Gastroesophageal sphincter (tissue), 4 donors: ENCODE data around the gene TMEM108. TPM values are rescaled to one million over a fixed set of nuclear protein-coding genes. Genes with fewer than 3 reads are reported as not detected.

ENCODE experiments used
- ATAC-seq: fragments of 150-250 bp; one replicate; pipeline ENCODE4 v1.9.1; 2016; ENCODE audit warnings: mild to moderate bottlenecking, moderate library complexity
- H3K27ac ChIP-seq, 4 donors: fragments of 200-600 bp; sonication (generic) in 3 of 4; 1 replicate in 3 of 4; 2 replicates in 1 of 4; pipeline ENCODE4 v1.5.1; 2016 to 2019
- H3K27me3 ChIP-seq: fragments of 200-600 bp; sonication (generic); one replicate; pipeline ENCODE4 v1.5.1; 2019
- H3K36me3 ChIP-seq, 2 donors: fragments of 200-600 bp; sonication (generic); one replicate each; pipeline ENCODE4 v1.5.1; 2019; ENCODE audit warnings: control low read depth in 1 of 2
- H3K4me1 ChIP-seq, 3 donors: fragments of 200-600 bp; sonication (generic); 1 replicate in 2 of 3; 2 replicates in 1 of 3; pipeline ENCODE4 v1.5.1; 2016 to 2019; ENCODE audit warnings: control low read depth in 2 of 3
- H3K4me3 ChIP-seq, 2 donors: fragments of 200-600 bp; sonication (generic); one replicate each; pipeline ENCODE4 v1.5.1; 2019; ENCODE audit warnings: mild to moderate bottlenecking in 1 of 2, moderate library complexity in 1 of 2
- H3K9me3 ChIP-seq, 3 donors: fragments of 200-600 bp; sonication (generic); one replicate each; pipeline ENCODE4 v1.5.1; 2017 to 2019; ENCODE audit warnings: control low read depth in 2 of 3
- CTCF ChIP-seq, 4 experiments: fragments of 200-600 bp in 2 of 4; fragments of 450-650 bp in 2 of 4; sonication (generic) in 1 of 4; IDR thresholded peaks; one replicate each; pipeline ENCODE4 v1.5.1; 2017 to 2019; ENCODE audit warnings: antibody characterized with exemption in 4 of 4, mild to moderate bottlenecking in 2 of 4, moderate library complexity in 2 of 4
- EP300 ChIP-seq: sonication (generic); formaldehyde crosslinking; IDR thresholded peaks from one replicate; pipeline ENCODE4 v1.6.1; 2017; ENCODE audit warnings: antibody characterized with exemption, mild to moderate bottlenecking
- POLR2A ChIP-seq, 2 donors: fragments of 450-650 bp; IDR thresholded peaks; one replicate each; pipeline ENCODE4 v1.6.1; 2017; ENCODE audit warnings: antibody characterized with exemption in 2 of 2, mild to moderate bottlenecking in 2 of 2, moderate library complexity in 1 of 2
- POLR2AphosphoS5 ChIP-seq: sonication (generic); formaldehyde crosslinking; IDR thresholded peaks from one replicate; pipeline ENCODE4 v1.6.1; 2017; ENCODE audit warnings: antibody characterized with exemption
- WGBS, 2 donors: methylation state at CpG; one replicate each; pipeline ENCODE4 v1.1.5; 2018; ENCODE audit warnings: low coverage in 1 of 2; 5-methylcytosine and 5-hydroxymethylcytosine counted together
- total RNA-seq, 4 donors: library from RNA; depleted of rRNA; stranded (reverse); fragments of >200 nt; gene quantifications; one replicate each; pipeline ENCODE4 v1.1.0, GENCODE V29; 2016

TMEM108 gene
- total RNA-seq, 4 donors from 2014 or later: 2.7 to 7.3 (median 4.1) TPM

GRCh38 chr3:133121450-133121849 lies 83.3 kb downstream of the TMEM108 start:
- no peak for TF ChIP-seq POLR2AphosphoS5
- TF ChIP-seq EP300: no peak
- no peak for TF ChIP-seq CTCF (IDR thresholded peaks at IDR 0.05)
- H3K27ac ChIP-seq: no peak overlapping the region
- H3K36me3 ChIP-seq: no peaks in the 10 kb centered on the region
- WGBS, 2 donors: 66 to 71% methylated on average over 3 of the region's 3 CpGs
- ATAC-seq: no peak
- H3K9me3 ChIP-seq: no peaks in the 10 kb centered on the region
- H3K4me1 ChIP-seq: peaks cover 0 to 27% (median 0%) of the 10 kb centered on the region in 3 donors
- H3K27me3 ChIP-seq: no peaks in the 10 kb centered on the region
- H3K4me3 ChIP-seq: no peak overlapping the region

- no peak overlapping the region for H3K27ac ChIP-seq
- no peak overlapping the region for H3K4me3 ChIP-seq
- H3K36me3 ChIP-seq: no peaks in the 10 kb centered on the region
- no peaks in the 10 kb centered on the region for H3K9me3 ChIP-seq
- no peak for ATAC-seq
- 75% methylated on average over 1 of the region's 1 CpG; no CpG with 5 or more reads in 1 of the 2 donors for WGBS, 2 donors
- H3K4me1 ChIP-seq: peaks cover 0 to 25% (median 0%) of the 10 kb centered on the region in 3 donors
- H3K27me3 ChIP-seq: no peaks in the 10 kb centered on the region
- no peak for TF ChIP-seq POLR2A (IDR thresholded peaks at IDR 0.05)
- TF ChIP-seq EP300: no peak
- TF ChIP-seq POLR2AphosphoS5: no peak
- TF ChIP-seq CTCF (IDR thresholded peaks at IDR 0.05): no peak
These were observed 85.4 kb downstream of the TMEM108 start for GRCh38 chr3:133123636-133124035.

- no peaks in the 10 kb centered on the region for H3K36me3 ChIP-seq
- no peak for ATAC-seq
- TF ChIP-seq EP300 (no peak), CTCF (IDR thresholded peaks at IDR 0.05) (no peak), POLR2A (IDR thresholded peaks at IDR 0.05) (no peak), POLR2AphosphoS5 (no peak)
- no peak overlapping the region for H3K4me3 ChIP-seq
- no peak overlapping the region for H3K27ac ChIP-seq
- no peaks in the 10 kb centered on the region for H3K9me3 ChIP-seq
- peaks cover 0 to 16% (median 0%) of the 10 kb centered on the region in 3 donors for H3K4me1 ChIP-seq
- H3K27me3 ChIP-seq: no peaks in the 10 kb centered on the region
- 20 to 48% methylated on average over 5 to 6 of the region's 6 CpGs for WGBS, 2 donors
These were observed 86.3 kb downstream of the TMEM108 start for GRCh38 chr3:133124511-133124910.

GRCh38 chr3:133125171-133125570 lies 87.0 kb downstream of the TMEM108 start:
- peaks cover 0 to 16% (median 0%) of the 10 kb centered on the region in 3 donors for H3K4me1 ChIP-seq
- ATAC-seq: no peak
- 83 to 89% methylated on average over 3 to 4 of the region's 4 CpGs for WGBS, 2 donors

More at GRCh38 chr3:133125171-133125570, 87.0 kb downstream of the TMEM108 start:
- H3K27ac ChIP-seq: no peak overlapping the region
- H3K27me3 ChIP-seq: no peaks in the 10 kb centered on the region
- no peak for TF ChIP-seq EP300
- TF ChIP-seq POLR2A (IDR thresholded peaks at IDR 0.05): no peak
- no peak for TF ChIP-seq POLR2AphosphoS5
- no peak for TF ChIP-seq CTCF (IDR thresholded peaks at IDR 0.05)
- H3K4me3 ChIP-seq: no peak overlapping the region
- no peaks in the 10 kb centered on the region for H3K36me3 ChIP-seq
- H3K9me3 ChIP-seq: no peaks in the 10 kb centered on the region
